ENCODE measurements around the gene KCNH1.
"Not testable (repeated sequence)": the region's sequence is repeated elsewhere in the genome, so short reads cannot be mapped to it uniquely, and the experiment has no call there.

GRCh38 chr1:211041838-211042237 is 92.1 kb downstream of the KCNH1 start:
- not testable (repeated sequence) for TF ChIP-seq CTCF (conservative IDR thresholded peaks at IDR 0.05; ENCODE audit: low read depth in 2 of 2); EZH2 (IDR thresholded peaks at IDR 0.05; ENCODE audit: low read depth, unreplicated experiment); CREB1 (CRISPR knock-in tag; IDR thresholded peaks at IDR 0.05; ENCODE audit: low read depth); REST (IDR thresholded peaks at IDR 0.05; ENCODE audit: unreplicated experiment); POLR2AphosphoS5 (IDR thresholded peaks at IDR 0.05; ENCODE audit: low read depth); EZH2phosphoT487 (IDR thresholded peaks at IDR 0.05; ENCODE audit: unreplicated experiment); ZNF331 (CRISPR knock-in tag; IDR thresholded peaks at IDR 0.05; ENCODE audit: low read depth); STAT1 (IDR thresholded peaks at IDR 0.05; ENCODE audit: unreplicated experiment)

Measured in GM23338 (cell line).